SKM-1 (cell line): ENCODE data around the gene CDH2.
"Not testable (repeated sequence)": the region's sequence is repeated elsewhere in the genome, so short reads cannot be mapped to it uniquely, and the experiment has no call there.

Source experiments
- DNase-seq: peaks from one replicate; lab custom pipeline; 2025; ENCODE audit not compliant: unreplicated experiment; lab: John Stamatoyannopoulos, UW

The CDH2 gene

DNA sequence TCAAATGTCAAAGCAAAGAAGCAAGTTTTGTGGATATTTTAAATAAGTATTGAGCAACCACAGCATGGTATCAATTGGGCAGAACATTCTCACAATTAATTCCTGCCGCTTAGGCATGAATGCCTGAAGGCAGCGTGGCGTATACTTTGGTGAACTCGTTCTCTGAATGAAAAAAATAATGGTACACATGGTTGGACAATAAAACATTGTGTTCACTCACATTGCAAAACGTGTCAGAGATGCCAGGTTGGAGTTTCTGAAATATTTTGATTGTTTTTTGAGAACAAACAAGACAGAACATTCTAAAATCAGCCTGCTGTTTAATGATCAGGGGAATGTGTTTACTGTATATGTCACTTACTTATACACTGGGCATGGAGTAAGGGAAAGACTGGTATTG, 254.2 kb downstream of the CDH2 start:
- DNase-seq: no peak

GRCh38 chr18:27921904-27922751, 254.8 kb downstream of the CDH2 start:
- DNase-seq: no peak

DNA sequence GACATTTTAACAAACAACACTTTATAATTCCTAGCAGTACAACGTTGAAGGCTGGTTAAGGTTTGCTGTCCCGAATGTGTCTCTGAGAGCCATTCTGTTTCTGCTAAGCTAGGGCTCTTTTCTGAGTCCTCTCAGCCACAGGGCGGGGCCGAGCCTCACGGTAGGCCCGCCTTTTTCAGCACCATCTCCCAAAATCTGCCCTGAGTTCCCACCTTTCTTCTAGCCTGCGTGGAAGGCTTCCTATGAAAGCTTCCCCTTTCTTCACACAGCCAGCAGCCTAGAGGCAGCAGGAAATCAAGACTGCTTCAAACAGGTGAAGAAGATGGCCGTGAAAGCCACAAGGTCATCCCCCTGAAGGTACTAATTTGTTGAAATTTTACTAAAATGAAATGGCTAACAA, 255.5 kb downstream of the CDH2 start:
- DNase-seq: no peak

DNA sequence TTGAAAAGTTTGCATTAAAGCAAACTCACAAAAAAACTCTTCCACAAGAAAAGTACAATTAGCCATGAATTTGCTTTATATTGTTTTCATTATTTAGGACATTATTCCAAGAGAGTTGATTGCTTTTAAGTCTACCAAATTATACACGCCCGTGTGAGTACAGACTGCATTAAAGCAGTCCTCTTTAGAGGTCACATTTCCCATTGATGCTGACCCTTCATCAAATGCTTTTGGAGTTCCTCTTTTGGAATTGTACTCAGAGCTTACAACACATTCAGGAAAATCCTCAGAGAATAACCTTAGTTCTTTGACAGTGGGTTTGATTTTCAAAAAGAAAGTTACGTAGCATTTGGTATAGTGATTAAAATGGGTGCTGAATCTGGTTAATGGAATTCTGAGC, 256.1 kb downstream of the CDH2 start:
- no peak for DNase-seq

DNA sequence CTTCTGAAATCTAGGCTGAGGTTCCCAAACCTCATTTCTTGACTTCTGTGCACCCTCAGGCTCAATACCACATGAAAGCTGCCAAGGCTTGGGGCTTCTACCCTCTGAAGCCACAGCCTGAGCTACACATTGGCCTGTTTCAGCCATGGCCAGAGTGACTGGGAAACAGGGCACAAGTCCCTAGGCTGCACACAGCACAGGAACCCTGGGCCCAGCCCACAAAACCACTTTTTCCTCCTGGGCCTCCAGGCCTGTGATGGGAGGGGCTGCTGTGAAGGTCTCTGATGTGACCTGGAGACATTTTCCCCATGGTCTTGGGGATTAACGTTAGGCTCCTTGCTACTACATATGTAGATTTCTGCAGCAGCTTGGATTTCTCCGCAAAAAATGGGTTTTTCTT, 270.7 kb downstream of the CDH2 start:
- DNase-seq: not testable (repeated sequence)

- no peak for DNase-seq
These were observed 273.0 kb downstream of the CDH2 start for GRCh38 chr18:27903906-27904305.

GRCh38 chr18:27901424-27902226, 275.3 kb downstream of the CDH2 start:
- DNase-seq: no peak
